HG03457 (cell line): ENCODE results near the gene EHMT2.
"Not testable (repeated sequence)": the region's sequence is repeated elsewhere in the genome, so short reads cannot be mapped to it uniquely, and the experiment has no call there.

Source experiments
- ATAC-seq: cut with Tn5 transposase; IDR thresholded peaks from one replicate; pipeline ENCODE4 v1.9.1; 2021; ENCODE audit warnings: moderate number of reproducible peaks; ENCODE audit not compliant: unreplicated experiment

Gene EHMT2

GRCh38 chr6:31871046-31871659 lies 26.3 kb downstream of the EHMT2 start:
- no peak for ATAC-seq

GRCh38 chr6:31870385-31870921 lies 27.0 kb downstream of the EHMT2 start:
- no peak for ATAC-seq

GRCh38 chr6:31869343-31869742 lies 28.2 kb downstream of the EHMT2 start:
- no peak for ATAC-seq

- not testable (repeated sequence) for ATAC-seq
Measured at GRCh38 chr6:31868658-31868971, 28.9 kb downstream of the EHMT2 start.

- no peak for ATAC-seq
Measured at GRCh38 chr6:31865205-31866118, 32.0 kb downstream of the EHMT2 start.

- no peak for ATAC-seq
Measured at GRCh38 chr6:31864818-31865204, 32.7 kb downstream of the EHMT2 start.

GRCh38 chr6:31864123-31864562 lies 33.4 kb downstream of the EHMT2 start:
- not testable (repeated sequence) for ATAC-seq

- ATAC-seq = peak; percentile 82
Measured at GRCh38 chr6:31862344-31863235, 34.9 kb downstream of the EHMT2 start, which contains the start of gene NEU1. Gene NEU1, minus strand, starts transcription at chr6:31862821. Its CDS starts 45 bp downstream, at chr6:31862776.

GRCh38 chr6:31861919-31862343 lies 35.6 kb downstream of the EHMT2 start:
- no peak for ATAC-seq

GRCh38 chr6:31861150-31861549 lies 36.3 kb downstream of the EHMT2 start:
- ATAC-seq = no peak

- ATAC-seq = no peak
Measured at GRCh38 chr6:31860349-31860748, 37.1 kb downstream of the EHMT2 start.

GRCh38 chr6:31859923-31860322 lies 37.6 kb downstream of the EHMT2 start:
- ATAC-seq = no peak

GRCh38 chr6:31858707-31859106 lies 38.8 kb downstream of the EHMT2 start:
- ATAC-seq = no peak

GRCh38 chr6:31857774-31858173 lies 39.7 kb downstream of the EHMT2 start:
- not testable (repeated sequence) for ATAC-seq

GRCh38 chr6:31851980-31852718 lies 45.3 kb downstream of the EHMT2 start:
- ATAC-seq = not testable (repeated sequence)

- ATAC-seq = no peak
Measured at GRCh38 chr6:31851485-31851832, 46.0 kb downstream of the EHMT2 start.

GRCh38 chr6:31850765-31851484 lies 46.6 kb downstream of the EHMT2 start:
- ATAC-seq = no peak

GRCh38 chr6:31847276-31847978 lies 50.1 kb downstream of the EHMT2 start:
- ATAC-seq = no peak

- no peak for ATAC-seq
Measured at GRCh38 chr6:31844507-31844906, 53.0 kb downstream of the EHMT2 start.
